ENCODE results near the gene BLVRB.
"Not testable (repeated sequence)": the region's sequence is repeated elsewhere in the genome, so short reads cannot be mapped to it uniquely, and the experiment has no call there.

DNA sequence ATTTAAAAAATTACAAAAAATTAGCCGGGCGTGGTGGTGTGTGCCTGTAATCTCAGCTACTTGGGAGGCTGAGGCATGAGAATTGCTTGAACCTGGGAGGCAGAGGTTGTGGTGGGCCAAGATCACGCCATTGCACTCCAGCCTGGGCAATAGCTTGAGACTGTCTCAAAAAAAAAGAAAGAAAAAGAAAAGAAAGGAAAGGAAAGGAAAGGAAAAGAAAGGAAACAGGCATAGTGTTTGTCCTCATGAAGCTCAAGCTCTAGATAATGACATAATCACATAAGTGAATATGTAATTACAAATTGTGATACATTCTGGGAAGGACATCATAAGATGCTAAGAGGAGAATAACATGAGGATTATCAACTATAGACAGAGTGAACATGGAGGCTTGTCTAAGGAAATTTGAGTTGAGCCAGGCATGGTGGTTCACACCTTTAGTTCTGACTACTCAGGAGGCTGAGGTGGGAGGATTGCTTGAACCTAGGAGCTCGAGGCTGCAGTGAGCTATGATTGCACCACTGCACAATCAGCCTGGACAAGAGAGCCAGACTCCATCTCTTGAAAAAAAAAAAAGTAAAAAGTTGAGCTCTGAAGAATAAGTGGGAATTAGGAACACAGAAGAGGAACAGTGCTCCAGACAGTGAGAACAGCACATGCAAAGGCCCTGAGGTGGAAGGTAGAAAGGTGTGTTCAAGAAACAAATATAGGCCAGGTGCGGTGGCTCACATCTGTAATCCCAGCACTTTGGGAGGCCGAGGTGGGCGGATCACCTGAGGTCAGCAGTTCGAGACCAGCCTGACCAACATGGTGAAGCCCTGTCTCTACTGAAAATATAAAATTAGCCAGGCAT lies 35.4 kb upstream of the BLVRB start:
- TF ChIP-seq, protein P1, sequence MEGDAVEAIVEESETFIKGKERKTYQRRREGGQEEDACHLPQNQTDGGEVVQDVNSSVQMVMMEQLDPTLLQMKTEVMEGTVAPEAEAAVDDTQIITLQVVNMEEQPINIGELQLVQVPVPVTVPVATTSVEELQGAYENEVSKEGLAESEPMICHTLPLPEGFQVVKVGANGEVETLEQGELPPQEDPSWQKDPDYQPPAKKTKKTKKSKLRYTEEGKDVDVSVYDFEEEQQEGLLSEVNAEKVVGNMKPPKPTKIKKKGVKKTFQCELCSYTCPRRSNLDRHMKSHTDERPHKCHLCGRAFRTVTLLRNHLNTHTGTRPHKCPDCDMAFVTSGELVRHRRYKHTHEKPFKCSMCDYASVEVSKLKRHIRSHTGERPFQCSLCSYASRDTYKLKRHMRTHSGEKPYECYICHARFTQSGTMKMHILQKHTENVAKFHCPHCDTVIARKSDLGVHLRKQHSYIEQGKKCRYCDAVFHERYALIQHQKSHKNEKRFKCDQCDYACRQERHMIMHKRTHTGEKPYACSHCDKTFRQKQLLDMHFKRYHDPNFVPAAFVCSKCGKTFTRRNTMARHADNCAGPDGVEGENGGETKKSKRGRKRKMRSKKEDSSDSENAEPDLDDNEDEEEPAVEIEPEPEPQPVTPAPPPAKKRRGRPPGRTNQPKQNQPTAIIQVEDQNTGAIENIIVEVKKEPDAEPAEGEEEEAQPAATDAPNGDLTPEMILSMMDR (IDR thresholded peaks at IDR 0.05): not testable (repeated sequence)
- TF ChIP-seq POLR2AphosphoS5, POLR2A, EP300 (IDR thresholded peaks at IDR 0.05): not testable (repeated sequence)
